ENCODE data around the gene PRICKLE4.

Gene PRICKLE4

GRCh38 chr6:41790045-41790444, 9.5 kb downstream of the PRICKLE4 start:
- TF ChIP-seq CTCF (conservative IDR thresholded peaks at IDR 0.05; ENCODE audit: low read depth, low read length) = no peak
- no peak for DNase-seq (ENCODE audit: low read depth)
- H3K4me3 ChIP-seq (ENCODE audit: low read depth, low read length) = no peak overlapping the region

DNA sequence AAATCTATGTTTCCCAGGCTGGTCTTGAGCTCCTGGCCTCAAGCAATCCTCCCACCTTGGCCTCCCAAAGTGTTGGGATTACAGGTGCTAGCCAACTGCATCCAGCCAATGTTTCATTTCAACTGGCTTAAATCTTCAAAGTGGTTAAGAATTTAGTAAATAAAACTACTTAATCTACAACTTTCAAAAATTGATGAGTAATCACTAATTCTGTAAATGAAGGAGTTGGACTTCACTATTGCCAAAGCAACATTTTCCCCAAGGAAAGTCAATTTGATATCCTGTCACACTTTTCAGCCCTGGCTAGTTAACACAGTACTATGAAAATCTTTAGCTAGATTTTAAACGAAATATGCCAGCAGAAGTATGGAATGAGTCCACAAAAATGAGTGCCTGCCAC, 10.7 kb downstream of the PRICKLE4 start:
- DNase-seq (ENCODE audit: low read depth) = no peak
- TF ChIP-seq CTCF (conservative IDR thresholded peaks at IDR 0.05; ENCODE audit: low read depth, low read length) = no peak
- no peak overlapping the region for H3K4me3 ChIP-seq (ENCODE audit: low read depth, low read length)

- no peak for TF ChIP-seq CTCF (conservative IDR thresholded peaks at IDR 0.05; ENCODE audit: low read depth, low read length)
- no peak for DNase-seq (ENCODE audit: low read depth)
- no peak overlapping the region for H3K4me3 ChIP-seq (ENCODE audit: low read depth, low read length)
Measured at GRCh38 chr6:41791984-41792383, 11.4 kb downstream of the PRICKLE4 start.

- no peak for TF ChIP-seq CTCF (conservative IDR thresholded peaks at IDR 0.05; ENCODE audit: low read depth, low read length)
- H3K4me3 ChIP-seq (ENCODE audit: low read depth, low read length) = no peak overlapping the region
- DNase-seq (ENCODE audit: low read depth) = no peak
Measured at GRCh38 chr6:41796474-41796873, 15.9 kb downstream of the PRICKLE4 start.

GRCh38 chr6:41798901-41799558, 18.4 kb downstream of the PRICKLE4 start:
- H3K4me3 ChIP-seq (ENCODE audit: low read depth, low read length) = no peak overlapping the region
- no peak for DNase-seq (ENCODE audit: low read depth)
- no peak for TF ChIP-seq CTCF (conservative IDR thresholded peaks at IDR 0.05; ENCODE audit: low read depth, low read length)

- no peak for DNase-seq (ENCODE audit: low read depth)
- no peak overlapping the region for H3K4me3 ChIP-seq (ENCODE audit: low read depth, low read length)
- no peak for TF ChIP-seq CTCF (conservative IDR thresholded peaks at IDR 0.05; ENCODE audit: low read depth, low read length)
Measured at GRCh38 chr6:41799559-41799911, 19.0 kb downstream of the PRICKLE4 start.

DNA sequence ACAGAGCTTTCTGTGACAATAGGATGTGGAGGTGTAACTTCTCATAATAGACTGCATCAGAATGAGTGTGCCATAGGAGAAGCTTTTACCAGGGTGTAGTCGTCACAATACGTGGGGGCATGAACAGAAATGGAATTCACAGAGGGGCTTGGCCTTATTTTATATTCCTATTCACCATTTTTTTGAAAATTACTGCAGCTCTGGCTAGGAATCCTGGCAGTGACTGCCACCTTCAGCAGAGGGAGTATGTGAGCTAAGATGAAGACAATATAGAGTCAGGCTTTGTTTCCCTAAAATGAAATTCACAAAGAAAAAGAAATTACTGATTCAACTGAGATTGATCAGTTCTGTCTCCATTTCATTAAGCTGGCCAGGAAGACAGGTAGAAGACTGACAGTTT, 20.8 kb downstream of the PRICKLE4 start:
- peak; percentile 67 for DNase-seq (ENCODE audit: low read depth)
- TF ChIP-seq CTCF (conservative IDR thresholded peaks at IDR 0.05; ENCODE audit: low read depth, low read length) = peak; percentile 87
- no peak overlapping the region for H3K4me3 ChIP-seq (ENCODE audit: low read depth, low read length)
